Activated CD4-positive, alpha-beta T cell treated with anti-CD3 and anti-CD28 coated beads, Interleukin-2, amount 50 U/mL, for 1 hour (primary cell): Measurements from ENCODE around the gene MPPED2.

ENCODE experiments used
- DNase-seq: peaks from one replicate; pipeline ENCODE4 v3.0.0-alpha.2; 2020

Gene MPPED2

GRCh38 chr11:30404136-30404535 lies 182.0 kb downstream of the MPPED2 start:
- no peak for DNase-seq

GRCh38 chr11:30395751-30396150 lies 190.4 kb downstream of the MPPED2 start:
- DNase-seq = no peak

- no peak for DNase-seq
Measured at GRCh38 chr11:30393012-30393411, 193.1 kb downstream of the MPPED2 start.

GRCh38 chr11:30392221-30392784 lies 193.8 kb downstream of the MPPED2 start:
- DNase-seq = no peak

GRCh38 chr11:30388957-30389356 lies 197.2 kb downstream of the MPPED2 start:
- DNase-seq = no peak

- DNase-seq = no peak
Measured at GRCh38 chr11:30387891-30388861, 198.0 kb downstream of the MPPED2 start.

GRCh38 chr11:30381879-30382278 lies 204.3 kb downstream of the MPPED2 start:
- no peak for DNase-seq

- DNase-seq = no peak
Measured at GRCh38 chr11:30380846-30381245, 205.3 kb downstream of the MPPED2 start.

- DNase-seq = no peak
Measured at GRCh38 chr11:30377347-30377746, 208.8 kb downstream of the MPPED2 start.

GRCh38 chr11:30370164-30370563 lies 216.0 kb downstream of the MPPED2 start:
- no peak for DNase-seq

GRCh38 chr11:30368394-30368793 lies 217.8 kb downstream of the MPPED2 start:
- no peak for DNase-seq

- DNase-seq = no peak
Measured at GRCh38 chr11:30365793-30366517, 220.2 kb downstream of the MPPED2 start.

GRCh38 chr11:30364837-30365482 lies 221.2 kb downstream of the MPPED2 start:
- DNase-seq = no peak

GRCh38 chr11:30364139-30364836 lies 221.9 kb downstream of the MPPED2 start:
- no peak for DNase-seq

GRCh38 chr11:30360741-30361140 lies 225.4 kb downstream of the MPPED2 start:
- no peak for DNase-seq
